Stimulated activated naive CD8-positive, alpha-beta T cell treated with anti-CD3 and anti-CD28 coated beads, Interleukin-15, Interleukin-2, amounts not matched to agents 100 ng/mL and 50 ng/mL, for 24 hours (primary cell): ENCODE data around the gene OGDHL.
"Not testable (repeated sequence)": the region's sequence is repeated elsewhere in the genome, so short reads cannot be mapped to it uniquely, and the experiment has no call there.

ENCODE experiments used
- H3K27ac Mint-ChIP-seq: one replicate; pipeline ENCODE4 v1.8.0; 2021; ENCODE audit warnings: mild to moderate bottlenecking, mixed read lengths
- H3K27me3 Mint-ChIP-seq: one replicate; pipeline ENCODE4 v1.8.0; 2021; ENCODE audit warnings: mixed read lengths
- H3K36me3 Mint-ChIP-seq: one replicate; pipeline ENCODE4 v1.8.0; 2021; ENCODE audit warnings: low read depth, mixed read lengths
- H3K4me1 Mint-ChIP-seq: one replicate; pipeline ENCODE4 v1.8.0; 2021; ENCODE audit warnings: low read depth, mixed read lengths
- H3K4me3 Mint-ChIP-seq: one replicate; pipeline ENCODE4 v1.8.0; 2021; ENCODE audit warnings: mild to moderate bottlenecking, mixed read lengths
- H3K9me3 Mint-ChIP-seq: one replicate; pipeline ENCODE4 v1.8.0; 2021; ENCODE audit warnings: mixed read lengths

Gene OGDHL

DNA sequence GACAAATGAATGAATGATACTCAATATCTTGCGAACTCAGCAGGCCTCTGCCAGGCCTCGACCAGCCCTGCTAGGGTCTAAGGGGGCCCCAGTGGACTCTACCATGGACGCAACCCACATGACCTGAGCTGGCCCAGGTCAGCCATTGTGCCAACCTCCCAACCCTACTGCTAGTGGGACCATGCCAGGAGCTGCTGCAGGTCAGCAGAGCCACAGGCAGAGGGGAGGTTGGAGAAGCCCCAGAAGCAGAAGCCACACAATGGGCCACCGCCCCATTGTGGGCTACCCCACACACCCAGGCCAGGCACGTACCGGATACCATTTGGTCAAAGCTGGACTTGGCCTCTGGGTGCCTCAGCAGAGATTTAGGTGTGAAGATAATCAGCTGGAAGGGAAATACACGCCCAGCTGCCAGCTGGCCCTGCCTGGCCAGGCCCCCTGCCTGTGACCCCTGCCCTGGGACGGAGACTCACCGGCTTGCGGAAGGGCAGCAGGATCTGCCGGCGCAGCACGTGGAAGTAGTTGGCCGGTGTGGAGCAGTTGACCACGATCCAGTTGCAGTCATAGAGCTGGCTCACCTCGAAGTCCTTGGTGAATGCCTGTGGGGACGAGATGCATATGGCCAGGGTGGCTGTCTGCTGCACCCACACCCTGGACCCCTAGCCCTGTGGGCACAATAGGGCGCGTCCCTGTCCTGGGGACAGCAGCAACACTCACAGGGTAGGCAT lies 24.5 kb downstream of the OGDHL start:
- no peak overlapping the region for H3K4me3 Mint-ChIP-seq
- H3K27me3 Mint-ChIP-seq, result no peaks in the 10 kb centered on the region
- H3K4me1 Mint-ChIP-seq, result no peaks in the 10 kb centered on the region
- no peaks in the 10 kb centered on the region for H3K36me3 Mint-ChIP-seq
- no peak overlapping the region for H3K27ac Mint-ChIP-seq
- peaks cover 5% of the 10 kb centered on the region for H3K9me3 Mint-ChIP-seq

- peaks cover under 1% of the 10 kb centered on the region for H3K9me3 Mint-ChIP-seq
- H3K4me3 Mint-ChIP-seq, result no peak overlapping the region
- no peaks in the 10 kb centered on the region for H3K4me1 Mint-ChIP-seq
- H3K36me3 Mint-ChIP-seq, result no peaks in the 10 kb centered on the region
- H3K27ac Mint-ChIP-seq, result no peak overlapping the region
- H3K27me3 Mint-ChIP-seq, result no peaks in the 10 kb centered on the region
Measured at GRCh38 chr10:49736564-49737113, 25.5 kb downstream of the OGDHL start.

GRCh38 chr10:49735848-49736563 lies 26.1 kb downstream of the OGDHL start:
- Mint-ChIP-seq H3K4me3 (no peak overlapping the region), H3K9me3 (no peaks in the 10 kb centered on the region), H3K27me3 (no peaks in the 10 kb centered on the region), H3K36me3 (no peaks in the 10 kb centered on the region), H3K4me1 (no peaks in the 10 kb centered on the region), H3K27ac (no peak overlapping the region)

DNA sequence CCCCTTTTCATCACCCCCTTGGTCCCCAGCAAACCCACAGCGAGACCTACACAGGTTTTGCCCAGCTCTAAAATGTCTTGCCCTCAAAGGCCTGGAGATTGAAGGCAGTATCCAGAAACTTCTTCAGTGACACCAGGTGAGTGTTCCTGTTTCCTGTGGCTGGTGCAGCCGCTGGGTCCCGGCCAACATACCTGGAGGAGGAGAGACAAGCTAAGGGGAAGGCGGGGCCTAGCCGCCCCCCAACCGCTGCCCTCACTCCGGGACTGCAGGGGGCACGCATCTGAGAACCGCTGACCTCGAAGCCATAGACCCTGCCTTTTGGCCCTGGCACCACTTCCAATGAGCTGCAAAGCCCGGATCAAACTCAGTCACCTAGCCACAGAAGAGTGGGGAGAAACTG lies 27.0 kb downstream of the OGDHL start:
- no peaks in the 10 kb centered on the region for H3K36me3 Mint-ChIP-seq
- H3K4me1 Mint-ChIP-seq, result no peaks in the 10 kb centered on the region
- no peaks in the 10 kb centered on the region for H3K27me3 Mint-ChIP-seq
- H3K4me3 Mint-ChIP-seq, result no peak overlapping the region
- H3K27ac Mint-ChIP-seq, result no peak overlapping the region
- H3K9me3 Mint-ChIP-seq, result peaks cover under 1% of the 10 kb centered on the region

DNA sequence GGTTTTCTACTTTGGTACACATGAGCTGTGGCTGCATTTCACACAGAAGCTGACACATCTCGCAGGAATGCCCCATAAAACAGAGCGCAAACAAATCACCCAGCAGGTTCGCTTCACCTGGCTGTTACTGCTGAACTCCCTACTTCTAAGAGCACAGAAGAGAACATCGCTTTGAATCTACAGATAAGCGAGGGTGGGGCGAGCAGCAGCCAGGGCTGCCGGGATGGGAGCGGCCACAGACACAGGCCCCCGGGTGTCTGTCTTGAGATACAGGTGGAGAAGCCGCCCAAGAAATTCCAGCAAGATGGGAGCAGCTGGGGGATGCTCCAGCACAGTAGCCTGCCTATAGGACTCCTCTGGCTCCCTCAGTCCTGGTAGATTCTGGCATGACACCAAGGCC lies 27.4 kb downstream of the OGDHL start:
- Mint-ChIP-seq H3K27ac (no peak overlapping the region), H3K36me3 (no peaks in the 10 kb centered on the region), H3K4me3 (no peak overlapping the region), H3K9me3 (peaks cover 5% of the 10 kb centered on the region), H3K4me1 (no peaks in the 10 kb centered on the region), H3K27me3 (no peaks in the 10 kb centered on the region)

DNA sequence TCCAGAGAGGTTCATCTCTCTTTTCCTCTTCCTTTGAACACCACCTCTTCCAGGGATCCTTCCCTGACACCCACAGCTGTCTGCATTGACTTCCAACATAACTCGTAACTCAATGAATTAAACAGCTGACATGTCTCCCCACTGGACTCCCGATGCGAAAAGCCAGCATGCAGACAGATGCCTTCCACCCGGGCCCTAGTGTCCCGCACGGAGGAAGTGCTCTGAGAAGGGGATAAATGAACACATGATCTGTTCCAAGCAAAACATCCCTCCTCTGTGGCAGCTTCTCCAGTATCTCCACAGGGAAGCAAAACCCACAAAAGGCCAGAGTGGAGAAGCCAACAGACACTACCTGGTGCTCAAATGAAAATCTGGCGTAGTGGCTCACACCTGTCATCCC lies 28.3 kb downstream of the OGDHL start:
- Mint-ChIP-seq H3K4me1 (no peaks in the 10 kb centered on the region), H3K4me3 (no peak overlapping the region), H3K27ac (no peak overlapping the region), H3K36me3 (no peaks in the 10 kb centered on the region), H3K9me3 (peaks cover 5% of the 10 kb centered on the region), H3K27me3 (peaks cover 3% of the 10 kb centered on the region)

DNA sequence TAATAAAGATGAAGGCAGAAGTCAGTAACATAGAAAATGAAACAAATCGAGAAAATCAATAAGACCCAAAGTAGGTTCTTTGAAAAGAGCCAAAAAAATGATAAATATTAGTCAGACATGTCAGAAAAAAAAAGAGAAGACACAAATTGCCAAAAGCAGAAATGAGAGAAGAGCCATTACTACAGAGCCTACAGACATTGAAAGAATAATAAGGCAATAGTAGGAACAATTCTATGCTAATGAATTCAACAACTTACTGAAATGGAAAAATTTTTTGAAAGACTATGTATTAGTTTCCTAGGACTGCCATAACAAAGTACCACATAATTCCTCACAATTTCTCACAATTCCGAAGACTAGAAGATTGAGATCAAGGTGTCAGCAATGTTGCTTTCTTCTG lies 35.5 kb downstream of the OGDHL start:
- Mint-ChIP-seq H3K36me3 (no peaks in the 10 kb centered on the region), H3K4me3 (no peak overlapping the region), H3K9me3 (peaks cover 20% of the 10 kb centered on the region), H3K27ac (no peak overlapping the region), H3K27me3 (peaks cover 7% of the 10 kb centered on the region), H3K4me1 (no peaks in the 10 kb centered on the region)

DNA sequence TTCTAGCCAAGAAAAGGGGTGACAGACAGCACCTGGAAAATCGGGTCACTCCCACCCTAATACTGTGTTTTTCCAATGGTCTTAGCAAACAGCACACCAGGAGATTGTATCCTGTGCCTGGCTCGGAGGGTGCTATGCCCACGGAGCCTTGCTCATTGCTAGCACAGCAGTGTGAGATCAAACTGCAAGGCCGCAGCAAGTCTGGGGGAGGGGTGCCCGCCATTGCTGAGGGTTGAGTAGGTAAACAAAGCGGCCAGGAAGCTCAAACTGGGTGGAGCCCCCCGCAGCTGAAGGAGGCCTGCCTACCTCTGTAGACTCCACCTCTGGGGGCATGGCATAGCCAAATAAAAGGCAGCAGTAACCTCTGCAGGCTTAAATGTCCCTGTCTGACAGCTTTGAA lies 47.0 kb downstream of the OGDHL start:
- not testable (repeated sequence) for H3K9me3 Mint-ChIP-seq, H3K4me3 Mint-ChIP-seq, H3K4me1 Mint-ChIP-seq, H3K27ac Mint-ChIP-seq, H3K36me3 Mint-ChIP-seq, H3K27me3 Mint-ChIP-seq

DNA sequence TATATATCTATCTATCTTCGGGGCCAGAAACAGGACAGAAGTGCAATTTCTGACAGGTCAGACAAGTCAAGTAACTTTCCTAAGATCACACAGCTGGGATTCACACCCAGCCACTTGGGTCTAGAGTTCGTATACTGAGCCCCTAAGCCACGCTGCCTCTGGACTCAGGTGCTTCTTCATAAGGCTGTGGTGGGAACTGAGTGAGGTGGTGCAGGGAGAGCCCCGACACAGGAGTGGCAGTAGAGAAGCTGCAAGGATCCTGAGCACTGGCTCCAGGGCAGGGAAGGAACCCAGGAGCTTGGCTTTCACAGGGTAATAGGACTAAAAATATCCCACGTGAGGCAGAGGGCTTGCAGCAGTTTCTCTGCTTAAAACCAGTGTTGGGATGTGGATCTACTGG lies 48.9 kb downstream of the OGDHL start:
- H3K4me1 Mint-ChIP-seq, result no peaks in the 10 kb centered on the region
- no peaks in the 10 kb centered on the region for H3K36me3 Mint-ChIP-seq
- no peak overlapping the region for H3K4me3 Mint-ChIP-seq
- H3K27me3 Mint-ChIP-seq, result peaks cover 13% of the 10 kb centered on the region
- no peak overlapping the region for H3K27ac Mint-ChIP-seq
- no peaks in the 10 kb centered on the region for H3K9me3 Mint-ChIP-seq

DNA sequence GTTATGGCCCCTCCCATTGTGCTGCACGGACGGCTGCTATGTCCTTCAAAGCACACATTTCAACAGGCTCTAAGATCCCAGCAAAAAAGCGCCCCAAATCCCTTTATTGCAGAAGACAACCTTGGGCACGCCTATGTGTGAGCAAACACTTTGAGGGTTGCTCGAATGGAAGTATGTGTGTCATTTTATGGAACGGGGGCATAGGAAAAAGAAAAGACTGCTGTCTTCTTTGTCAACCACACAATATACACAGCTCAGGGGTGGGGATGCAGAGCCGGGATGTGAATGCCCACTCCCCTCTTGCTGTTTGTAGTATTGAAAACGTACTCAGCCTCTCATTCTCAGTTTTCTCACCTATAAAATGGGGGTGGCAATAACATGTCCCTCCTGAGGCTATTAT lies 50.6 kb downstream of the OGDHL start:
- Mint-ChIP-seq H3K4me1 (no peaks in the 10 kb centered on the region), H3K27me3 (peaks cover 18% of the 10 kb centered on the region), H3K36me3 (no peaks in the 10 kb centered on the region)

DNA sequence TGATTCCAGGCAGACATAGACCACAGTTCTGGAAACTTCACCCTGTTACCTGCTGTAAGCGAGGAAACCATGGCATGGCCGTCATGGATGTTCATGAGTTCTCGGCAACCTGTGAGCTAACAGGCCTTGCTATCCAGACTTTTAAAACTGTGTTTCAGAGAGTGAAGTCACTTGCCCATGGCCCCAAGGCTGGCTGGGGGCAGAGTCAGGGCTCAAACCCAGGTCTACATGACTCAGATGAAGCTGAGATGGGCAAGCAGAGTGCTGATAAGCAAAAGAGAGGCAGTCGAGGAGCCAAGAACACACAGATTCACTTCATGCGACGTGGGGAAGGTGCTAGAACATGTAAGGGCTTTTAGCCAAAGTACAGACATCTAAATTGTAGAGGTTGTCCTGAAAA lies 51.2 kb downstream of the OGDHL start:
- no peaks in the 10 kb centered on the region for H3K9me3 Mint-ChIP-seq
- H3K27me3 Mint-ChIP-seq, result peaks cover 18% of the 10 kb centered on the region
- no peaks in the 10 kb centered on the region for H3K4me1 Mint-ChIP-seq
- H3K27ac Mint-ChIP-seq, result no peak overlapping the region
- H3K36me3 Mint-ChIP-seq, result no peaks in the 10 kb centered on the region
- no peak overlapping the region for H3K4me3 Mint-ChIP-seq

More for the DNA sequence above, 50.6 kb downstream of the OGDHL start:
- H3K4me3 Mint-ChIP-seq, result no peak overlapping the region
- no peaks in the 10 kb centered on the region for H3K9me3 Mint-ChIP-seq
- H3K27ac Mint-ChIP-seq, result no peak overlapping the region

- H3K9me3 Mint-ChIP-seq, result no peaks in the 10 kb centered on the region
- H3K27ac Mint-ChIP-seq, result no peak overlapping the region
- H3K4me3 Mint-ChIP-seq, result no peak overlapping the region
- peaks cover 20% of the 10 kb centered on the region for H3K27me3 Mint-ChIP-seq
- no peaks in the 10 kb centered on the region for H3K36me3 Mint-ChIP-seq
- H3K4me1 Mint-ChIP-seq, result no peaks in the 10 kb centered on the region
Measured at GRCh38 chr10:49709934-49710333, 52.2 kb downstream of the OGDHL start.

GRCh38 chr10:49707585-49707984 lies 54.5 kb downstream of the OGDHL start:
- Mint-ChIP-seq H3K36me3 (no peaks in the 10 kb centered on the region), H3K27me3 (peaks cover 20% of the 10 kb centered on the region), H3K4me1 (no peaks in the 10 kb centered on the region), H3K9me3 (no peaks in the 10 kb centered on the region), H3K4me3 (no peak overlapping the region), H3K27ac (no peak overlapping the region)

DNA sequence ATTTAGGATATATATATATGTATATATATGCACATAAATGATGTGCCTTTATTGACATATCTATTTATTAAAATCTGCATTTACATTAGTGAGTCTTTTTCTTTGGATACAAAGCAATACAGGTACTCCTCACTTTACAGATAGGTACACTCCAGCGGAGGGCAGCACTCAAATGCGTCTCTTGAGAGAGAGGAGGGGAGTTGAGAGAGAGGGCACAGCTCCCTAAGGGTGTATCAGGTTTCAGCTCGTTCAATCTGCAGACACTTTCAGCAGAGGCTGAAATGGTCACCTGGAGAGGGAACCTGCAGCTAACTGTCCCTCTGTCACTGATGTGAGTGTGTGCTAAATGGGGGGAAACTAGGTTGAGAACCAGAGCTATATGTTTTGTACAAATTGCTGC lies 61.1 kb downstream of the OGDHL start:
- Mint-ChIP-seq H3K36me3 (no peaks in the 10 kb centered on the region), H3K4me3 (no peak overlapping the region), H3K27me3 (peaks cover 12% of the 10 kb centered on the region), H3K9me3 (no peaks in the 10 kb centered on the region), H3K27ac (no peak overlapping the region), H3K4me1 (no peaks in the 10 kb centered on the region)

DNA sequence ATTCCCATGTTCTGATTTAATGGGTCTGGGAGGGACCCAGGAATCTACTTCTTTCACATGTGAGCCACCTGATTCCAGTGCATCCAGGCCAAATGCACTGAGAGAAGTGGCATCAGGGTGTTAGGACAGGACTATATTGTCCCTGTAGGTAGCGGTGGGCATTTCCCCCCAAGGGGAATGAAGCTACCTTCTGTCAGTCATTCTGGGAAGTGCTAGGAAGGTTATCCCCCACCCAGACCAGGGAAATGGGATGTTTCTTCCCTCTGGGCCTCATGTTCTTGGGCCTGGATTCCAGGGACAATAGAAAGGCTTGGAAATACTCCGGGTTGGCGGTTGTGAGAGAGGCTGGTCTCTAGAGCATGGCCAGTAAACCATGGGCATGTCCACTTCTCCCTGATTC lies 61.9 kb downstream of the OGDHL start:
- H3K27me3 Mint-ChIP-seq, result peaks cover 10% of the 10 kb centered on the region
- H3K27ac Mint-ChIP-seq, result no peak overlapping the region
- no peaks in the 10 kb centered on the region for H3K36me3 Mint-ChIP-seq
- H3K4me1 Mint-ChIP-seq, result no peaks in the 10 kb centered on the region
- H3K4me3 Mint-ChIP-seq, result no peak overlapping the region
- no peaks in the 10 kb centered on the region for H3K9me3 Mint-ChIP-seq
